Activated T-cell treated with anti-CD3 and anti-CD28 coated beads, Interleukin-2, amount 50 U/mL, for 72 hours (primary cell): ENCODE results near the gene PLEKHH3. TPM values are rescaled to one million over a fixed set of nuclear protein-coding genes. Genes with fewer than 3 reads are reported as not detected.
"Not testable (repeated sequence)": the region's sequence is repeated elsewhere in the genome, so short reads cannot be mapped to it uniquely, and the experiment has no call there.

ENCODE experiments used
- ATAC-seq, 2 donors: fragments of 150-1000 bp; cut with Tn5 transposase; replicated peaks in 1 of 2; 2 replicates each; pipeline ENCODE4 v1.10.0; 2021; ENCODE audit warnings: moderate library complexity in 2 of 2, mild to moderate bottlenecking in 1 of 2
- DNase-seq, 2 donors: peaks; one replicate each; pipeline ENCODE4 v3.0.0; 2021 to 2022; ENCODE audit warnings: mixed read lengths in 1 of 2
- H3K27ac Mint-ChIP-seq: one replicate; pipeline ENCODE4 v1.8.0; 2022; ENCODE audit warnings: mild to moderate bottlenecking, moderate library complexity, mixed read lengths
- H3K27me3 Mint-ChIP-seq: one replicate; pipeline ENCODE4 v1.8.0; 2022; ENCODE audit warnings: low read depth, mixed read lengths
- H3K36me3 Mint-ChIP-seq, 2 donors: one replicate each; pipeline ENCODE4 v1.8.0; 2022; ENCODE audit warnings: mixed read lengths in 2 of 2, mild to moderate bottlenecking in 1 of 2; ENCODE audit not compliant: insufficient read depth in 2 of 2
- H3K4me1 Mint-ChIP-seq: one replicate; pipeline ENCODE4 v1.8.0; 2022; ENCODE audit warnings: low read depth, mixed read lengths
- H3K4me3 Mint-ChIP-seq, 2 donors: one replicate each; pipeline ENCODE4 v1.8.0; 2022; ENCODE audit warnings: mild to moderate bottlenecking in 2 of 2, mixed read lengths in 2 of 2, moderate library complexity in 2 of 2
- H3K9me3 Mint-ChIP-seq, 2 donors: one replicate each; pipeline ENCODE4 v1.8.0; 2022; ENCODE audit warnings: mixed read lengths in 2 of 2
- total RNA-seq, 2 donors: library from RNA; stranded (reverse); gene quantifications; one replicate each; pipeline ENCODE4 v1.2.3, GENCODE V29; 2022

The PLEKHH3 gene
- total RNA-seq, 2 donors from 2014 or later, result 1.2 to 1.9 TPM

GRCh38 chr17:42657824-42658588 is 18.8 kb downstream of the PLEKHH3 start:
- no peak for DNase-seq
- H3K27me3 Mint-ChIP-seq, result peaks cover 30% of the 10 kb centered on the region
- H3K4me1 Mint-ChIP-seq, result peaks cover 42% of the 10 kb centered on the region
- H3K4me3 Mint-ChIP-seq, result peak overlapping the region; percentile 79 to 95
- H3K9me3 Mint-ChIP-seq, result peaks cover 0 to 5% of the 10 kb centered on the region in 2 donors
- H3K27ac Mint-ChIP-seq, result no peak overlapping the region
- no peaks in the 10 kb centered on the region for H3K36me3 Mint-ChIP-seq
- no peak for ATAC-seq

DNA sequence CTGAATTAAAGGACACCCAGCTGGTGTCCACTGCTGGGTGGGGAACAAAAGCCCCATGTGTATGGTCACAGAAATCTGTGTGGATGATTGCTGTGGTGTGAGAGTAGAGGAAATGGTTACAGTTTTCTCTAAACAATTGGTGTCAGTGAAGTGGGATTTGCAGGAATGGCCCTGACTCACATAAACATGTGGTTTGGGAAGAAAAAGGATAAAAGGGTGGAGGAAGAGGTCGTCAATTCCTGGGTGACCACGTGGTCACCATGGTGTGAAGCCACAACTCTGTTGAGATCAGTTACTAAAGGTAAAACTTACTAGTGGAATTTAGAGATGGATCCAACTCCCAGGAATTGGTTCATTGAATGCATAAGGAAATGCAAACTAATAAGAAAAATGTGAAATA is 21.3 kb downstream of the PLEKHH3 start:
- no peaks in the 10 kb centered on the region for H3K36me3 Mint-ChIP-seq
- no peak for ATAC-seq
- H3K9me3 Mint-ChIP-seq, result peaks cover 0 to 5% of the 10 kb centered on the region in 2 donors
- peaks cover 42% of the 10 kb centered on the region for H3K4me1 Mint-ChIP-seq
- DNase-seq, result no peak
- H3K27ac Mint-ChIP-seq, result no peak overlapping the region
- H3K4me3 Mint-ChIP-seq, result no peak overlapping the region
- peaks cover 38% of the 10 kb centered on the region for H3K27me3 Mint-ChIP-seq

- Mint-ChIP-seq H3K36me3 (no peaks in the 10 kb centered on the region), H3K27me3 (peaks cover 38% of the 10 kb centered on the region), H3K4me1 (peaks cover 29% of the 10 kb centered on the region), H3K27ac (no peak overlapping the region), H3K4me3 (peak overlapping the region; percentile 3 to 63), H3K9me3 (peaks cover 0 to 5% of the 10 kb centered on the region in 2 donors)
- ATAC-seq (no peak), DNase-seq (no peak)
Measured at GRCh38 chr17:42653179-42654124, 23.3 kb downstream of the PLEKHH3 start.

DNA sequence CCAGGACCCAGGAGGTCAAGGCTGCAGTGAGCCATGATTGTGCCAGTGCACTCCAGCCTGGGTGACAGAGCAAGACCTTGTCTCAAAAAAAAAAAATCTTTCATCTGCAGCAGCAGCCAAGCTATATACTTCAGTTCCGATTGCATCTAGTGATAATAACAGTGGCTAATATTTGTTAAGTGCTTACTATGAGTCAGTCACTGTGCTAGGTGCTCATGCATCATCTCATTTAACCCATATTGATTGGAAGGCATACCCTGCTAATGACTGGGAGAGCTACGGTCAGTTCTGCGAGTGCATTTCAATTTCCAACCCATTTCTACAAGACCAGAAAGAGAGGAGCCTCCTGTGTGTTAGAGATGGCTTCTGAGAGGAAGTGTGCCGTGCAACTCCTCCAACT is 25.4 kb downstream of the PLEKHH3 start:
- DNase-seq (no peak), ATAC-seq (no peak)
- Mint-ChIP-seq H3K27me3 (peaks cover 34% of the 10 kb centered on the region), H3K9me3 (no peaks in the 10 kb centered on the region), H3K27ac (no peak overlapping the region), H3K4me1 (peaks cover 22% of the 10 kb centered on the region), H3K4me3 (no peak overlapping the region), H3K36me3 (no peaks in the 10 kb centered on the region)

- no peak for DNase-seq
- no peak overlapping the region for H3K4me3 Mint-ChIP-seq
- no peaks in the 10 kb centered on the region for H3K9me3 Mint-ChIP-seq
- ATAC-seq, result no peak
- no peaks in the 10 kb centered on the region for H3K36me3 Mint-ChIP-seq
- H3K4me1 Mint-ChIP-seq, result no peaks in the 10 kb centered on the region
- H3K27ac Mint-ChIP-seq, result no peak overlapping the region
- H3K27me3 Mint-ChIP-seq, result peaks cover 16% of the 10 kb centered on the region
Measured at GRCh38 chr17:42647778-42648177, 29.0 kb downstream of the PLEKHH3 start.

GRCh38 chr17:42642336-42642735 is 34.5 kb downstream of the PLEKHH3 start:
- H3K9me3 Mint-ChIP-seq, result no peaks in the 10 kb centered on the region
- no peak overlapping the region for H3K4me3 Mint-ChIP-seq
- H3K27ac Mint-ChIP-seq, result no peak overlapping the region
- H3K36me3 Mint-ChIP-seq, result no peaks in the 10 kb centered on the region
- ATAC-seq (no peak), DNase-seq (no peak)
- peaks cover 16% of the 10 kb centered on the region for H3K27me3 Mint-ChIP-seq
- H3K4me1 Mint-ChIP-seq, result no peaks in the 10 kb centered on the region

GRCh38 chr17:42640121-42640520 is 36.7 kb downstream of the PLEKHH3 start:
- peaks cover 11% of the 10 kb centered on the region for H3K27me3 Mint-ChIP-seq
- H3K4me3 Mint-ChIP-seq, result no peak overlapping the region
- H3K27ac Mint-ChIP-seq, result no peak overlapping the region
- ATAC-seq, result no peak
- H3K36me3 Mint-ChIP-seq, result no peaks in the 10 kb centered on the region
- DNase-seq, result no peak
- H3K4me1 Mint-ChIP-seq, result no peaks in the 10 kb centered on the region
- H3K9me3 Mint-ChIP-seq, result no peaks in the 10 kb centered on the region

DNA sequence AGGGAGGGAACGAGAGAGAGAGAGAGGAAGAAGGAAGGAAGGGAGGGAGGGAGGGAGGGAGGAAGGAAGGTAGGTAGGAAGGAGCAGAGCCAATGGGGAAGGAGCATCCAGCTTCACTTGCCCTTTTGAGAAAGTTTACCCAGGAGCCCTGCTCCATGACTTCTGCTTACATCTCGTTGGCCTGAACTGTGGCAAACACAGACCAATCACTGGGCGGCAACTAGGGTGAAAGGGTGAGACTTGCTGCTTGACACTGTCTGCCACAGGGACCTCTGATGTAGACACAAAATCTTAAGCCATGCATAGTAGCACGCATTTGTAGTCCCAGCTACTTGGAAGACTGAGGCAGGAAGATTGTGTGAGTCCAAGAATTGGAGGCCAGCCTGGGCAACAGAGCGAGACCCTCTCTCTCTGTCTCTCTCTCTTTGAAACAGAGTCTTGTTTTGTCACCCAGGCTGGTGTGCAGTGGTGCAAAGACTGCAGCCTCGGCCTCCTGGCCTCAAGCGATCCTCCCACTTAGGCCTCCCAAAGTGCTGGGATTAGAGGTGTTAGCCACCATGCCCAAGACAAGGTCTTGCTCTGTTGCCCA is 37.2 kb downstream of the PLEKHH3 start:
- no peaks in the 10 kb centered on the region for H3K9me3 Mint-ChIP-seq
- H3K4me3 Mint-ChIP-seq, result no peak overlapping the region
- H3K27ac Mint-ChIP-seq, result no peak overlapping the region
- H3K27me3 Mint-ChIP-seq, result peaks cover 11% of the 10 kb centered on the region
- no peaks in the 10 kb centered on the region for H3K36me3 Mint-ChIP-seq
- DNase-seq (no peak), ATAC-seq (no peak)
- H3K4me1 Mint-ChIP-seq, result no peaks in the 10 kb centered on the region

GRCh38 chr17:42632949-42633444 is 43.8 kb downstream of the PLEKHH3 start:
- no peaks in the 10 kb centered on the region for H3K4me1 Mint-ChIP-seq
- H3K27ac Mint-ChIP-seq, result no peak overlapping the region
- ATAC-seq (no peak), DNase-seq (no peak)
- no peaks in the 10 kb centered on the region for H3K36me3 Mint-ChIP-seq
- no peak overlapping the region for H3K4me3 Mint-ChIP-seq
- H3K27me3 Mint-ChIP-seq, result no peaks in the 10 kb centered on the region
- H3K9me3 Mint-ChIP-seq, result no peaks in the 10 kb centered on the region

- no peak for ATAC-seq
- Mint-ChIP-seq H3K27ac (no peak overlapping the region), H3K36me3 (no peaks in the 10 kb centered on the region), H3K9me3 (no peaks in the 10 kb centered on the region), H3K27me3 (no peaks in the 10 kb centered on the region), H3K4me1 (no peaks in the 10 kb centered on the region), H3K4me3 (no peak overlapping the region)
- DNase-seq, result no peak
Measured at GRCh38 chr17:42629411-42630009, 47.3 kb downstream of the PLEKHH3 start.

- H3K9me3 Mint-ChIP-seq, H3K27ac Mint-ChIP-seq, H3K4me1 Mint-ChIP-seq: not testable (repeated sequence)
Measured at GRCh38 chr17:42627032-42627764, 49.6 kb downstream of the PLEKHH3 start.

More at GRCh38 chr17:42627032-42627764, 49.6 kb downstream of the PLEKHH3 start:
- not testable (repeated sequence) for H3K27me3 Mint-ChIP-seq, ATAC-seq, DNase-seq, H3K36me3 Mint-ChIP-seq, H3K4me3 Mint-ChIP-seq
